M059J (cell line): Measurements from ENCODE around the gene IL7R. TPM values are rescaled to one million over a fixed set of nuclear protein-coding genes. Genes with fewer than 3 reads are reported as not detected.

Source experiments
- DNase-seq: peaks from one replicate; pipeline ENCODE4 v3.0.0-alpha.2; 2012; ENCODE audit warnings: low read depth
- total RNA-seq: library from RNA; depleted of rRNA; stranded (reverse); fragments of >200 nt; shearing (Covaris generic); gene quantifications from 2 replicates; pipeline ENCODE4 v1.2.3, GENCODE V29; 2014; rRNA removed

Gene IL7R
- total RNA-seq, 1 experiment from 2014 or later: 30.7 TPM

DNA sequence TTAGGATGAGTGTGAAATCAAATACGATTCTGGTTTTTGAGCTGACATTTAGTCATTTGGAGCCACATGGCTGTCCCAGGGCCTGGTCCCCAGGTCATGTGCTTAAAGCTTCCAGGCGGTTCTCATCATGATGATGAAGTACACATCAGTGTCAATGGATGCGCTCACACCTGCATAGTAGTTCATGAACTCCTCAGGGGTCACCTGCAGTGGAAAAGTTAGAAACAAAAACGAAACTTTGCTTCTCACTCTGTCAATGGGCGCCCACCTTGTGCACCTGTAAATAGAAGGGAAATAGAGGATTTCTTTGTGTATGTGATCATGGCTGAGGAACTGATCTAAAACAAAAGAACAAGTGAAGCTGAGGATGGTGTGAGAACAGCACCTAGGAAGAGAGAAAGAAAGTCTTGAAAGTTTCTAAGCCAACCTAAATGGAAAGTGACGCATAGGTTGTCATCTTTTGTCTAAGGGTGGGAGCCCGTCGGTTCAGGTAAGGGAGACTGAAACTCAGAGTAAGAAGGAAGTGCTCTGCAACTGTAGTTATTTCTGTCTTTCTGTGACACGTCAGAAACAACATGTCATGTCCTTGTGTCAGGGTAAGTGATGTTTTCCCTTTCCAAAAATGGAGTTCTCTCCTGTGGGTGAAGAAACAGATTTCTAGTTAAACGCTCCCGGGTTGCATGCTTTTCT is 47.9 kb downstream of the IL7R start:
- DNase-seq: no peak

DNA sequence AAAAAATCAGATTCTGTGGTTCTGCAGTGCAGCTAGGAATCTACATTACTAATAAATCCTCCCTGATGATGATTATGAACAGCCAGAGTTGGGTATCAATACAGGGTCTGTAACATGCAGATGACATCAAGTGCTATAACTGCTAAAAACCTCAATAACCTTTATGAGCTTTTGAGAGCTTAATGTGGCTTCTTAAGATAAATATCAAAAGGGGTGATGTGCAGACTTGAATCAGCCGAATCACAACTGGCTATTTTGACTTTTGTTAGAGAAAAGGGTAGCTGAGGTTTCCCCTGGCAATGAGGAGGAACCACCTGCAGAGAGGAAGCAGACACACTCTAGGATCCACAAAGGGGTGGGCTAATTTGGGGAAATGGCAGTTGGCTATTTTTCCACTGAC is 51.5 kb downstream of the IL7R start:
- DNase-seq: no peak

DNA sequence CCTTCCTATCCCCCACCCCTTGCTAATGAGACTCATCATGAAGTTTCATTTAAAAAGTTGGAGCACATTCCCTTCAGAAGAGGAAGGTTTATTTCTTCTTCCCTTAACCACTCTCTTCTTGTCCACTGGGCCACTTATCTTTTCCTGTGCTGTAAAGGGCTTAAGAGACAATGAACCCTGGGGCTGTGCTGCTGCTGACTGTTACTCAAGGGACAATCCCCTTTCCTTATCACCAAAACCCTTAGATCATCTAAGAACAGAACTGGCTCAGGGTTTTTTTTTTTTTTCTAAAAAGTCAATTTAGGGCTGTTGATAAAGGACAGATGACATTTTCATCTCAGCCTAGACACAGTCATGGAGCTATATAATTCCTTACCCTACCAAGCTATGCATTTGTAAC is 52.1 kb downstream of the IL7R start:
- no peak for DNase-seq

DNA sequence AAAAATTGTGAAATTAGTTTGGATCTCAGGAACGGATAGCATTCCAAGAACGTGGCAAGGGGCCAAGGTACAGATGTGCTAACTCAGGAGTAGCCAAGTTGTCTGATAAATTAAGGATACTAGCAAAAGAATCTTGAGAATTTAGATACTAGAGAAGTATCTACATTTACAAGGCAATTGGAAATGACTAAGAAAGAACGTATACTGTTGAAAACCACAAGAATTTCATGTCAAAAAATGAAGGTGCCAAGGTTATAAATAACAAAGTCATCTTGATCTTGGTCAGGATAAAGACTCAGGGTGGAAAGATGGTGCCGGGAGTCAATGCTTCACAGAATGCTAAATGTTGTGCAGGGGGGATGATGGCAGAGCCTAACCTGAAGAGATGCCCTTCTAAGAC is 62.5 kb downstream of the IL7R start:
- DNase-seq: peak; percentile 89

DNA sequence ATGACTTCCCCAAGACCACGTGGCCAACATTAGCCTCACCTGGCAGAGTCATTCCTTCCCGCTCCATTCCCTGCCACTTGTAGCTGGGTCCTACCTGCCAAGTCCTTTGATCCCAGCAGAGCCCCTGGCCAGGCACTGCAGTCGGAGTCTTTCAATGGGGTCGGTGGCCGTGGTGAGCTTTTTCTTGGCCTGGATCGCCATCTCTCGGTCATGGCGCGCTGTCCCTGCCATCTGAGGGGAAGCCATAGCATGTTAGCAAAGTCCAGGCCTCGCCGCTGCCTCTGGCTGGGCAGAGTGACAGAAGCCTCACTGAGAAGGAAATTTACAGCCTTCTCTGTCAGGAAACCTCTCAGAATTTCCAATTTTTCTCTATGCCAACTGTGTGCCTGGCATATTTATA is 64.2 kb downstream of the IL7R start:
- no peak for DNase-seq

DNA sequence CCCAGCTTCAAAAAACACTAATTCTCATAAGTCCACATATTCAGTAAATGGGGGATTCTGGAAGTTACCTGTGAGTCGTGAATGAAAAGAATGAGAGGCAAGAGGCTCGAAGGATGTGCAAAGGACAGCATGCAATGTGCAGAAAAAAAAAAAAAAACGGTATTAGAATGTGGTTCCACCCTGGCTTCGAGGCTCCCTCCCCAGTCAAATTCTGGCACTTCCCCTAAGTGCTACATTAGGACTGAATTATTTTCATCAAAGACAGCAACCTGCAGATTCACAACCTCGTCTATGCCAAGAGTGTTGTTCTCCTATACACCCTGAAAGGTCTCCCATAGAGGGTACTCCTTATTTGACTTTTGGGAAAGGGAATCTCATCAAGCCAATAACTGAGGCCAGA is 65.2 kb downstream of the IL7R start:
- DNase-seq: no peak

DNA sequence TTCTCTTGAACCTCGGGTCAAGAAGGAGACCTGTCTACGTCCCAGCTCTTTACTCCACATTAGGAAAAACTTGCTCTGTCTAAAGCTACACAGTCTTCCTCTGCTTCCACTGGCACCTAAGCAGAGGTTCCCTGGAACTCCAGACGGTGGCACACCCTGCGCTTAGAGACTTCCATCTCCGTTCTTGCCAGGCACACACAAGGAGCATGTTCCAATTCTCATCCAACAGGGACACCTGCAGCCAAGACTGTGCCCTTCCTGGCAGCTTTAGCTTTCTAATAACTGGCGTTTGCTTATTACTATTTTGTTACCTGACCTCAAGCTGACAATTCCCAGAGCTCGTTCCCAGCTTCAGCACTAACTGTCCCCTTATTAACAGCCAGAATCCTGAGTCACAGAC is 65.8 kb downstream of the IL7R start:
- peak; percentile 26 for DNase-seq

DNA sequence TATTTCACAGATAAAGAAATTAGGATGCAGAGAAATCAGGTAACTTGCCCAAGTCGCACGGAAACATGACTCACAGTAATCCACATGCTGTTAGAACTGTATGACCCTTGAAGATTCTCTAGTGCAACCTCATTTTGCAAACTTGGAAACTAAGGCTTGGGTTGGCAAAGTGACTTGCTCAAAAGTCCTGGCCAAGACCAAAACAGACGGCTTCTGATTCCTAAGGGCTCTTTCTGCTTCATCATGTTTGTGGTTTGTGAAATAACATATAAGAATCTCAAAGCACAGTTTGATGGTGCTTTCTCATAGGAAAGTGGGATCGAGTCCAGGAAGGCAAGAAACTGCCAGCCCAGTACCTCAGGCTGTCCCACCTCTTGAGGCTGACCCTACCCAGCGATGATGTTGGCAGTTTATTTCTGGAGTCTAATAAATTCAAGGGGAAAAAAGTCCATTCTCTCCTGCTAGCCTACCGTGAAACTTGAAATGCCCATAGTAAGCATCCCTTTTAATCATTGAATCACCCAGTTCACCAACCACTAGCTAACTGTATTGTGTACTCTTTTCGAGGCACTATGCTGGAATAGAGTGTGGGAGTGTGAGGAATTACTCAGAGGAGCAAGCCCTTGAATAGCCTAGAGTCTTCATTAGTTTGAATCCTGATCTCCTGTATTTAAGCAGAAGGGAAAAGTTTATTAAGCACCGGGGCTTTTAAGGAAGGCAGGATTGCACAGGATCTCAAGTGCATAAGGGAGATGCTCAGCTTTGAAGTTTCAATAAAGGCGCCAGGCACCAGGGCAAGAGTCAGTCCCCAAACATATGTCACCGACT is 67.6 kb downstream of the IL7R start:
- peak; percentile 91 for DNase-seq

DNA sequence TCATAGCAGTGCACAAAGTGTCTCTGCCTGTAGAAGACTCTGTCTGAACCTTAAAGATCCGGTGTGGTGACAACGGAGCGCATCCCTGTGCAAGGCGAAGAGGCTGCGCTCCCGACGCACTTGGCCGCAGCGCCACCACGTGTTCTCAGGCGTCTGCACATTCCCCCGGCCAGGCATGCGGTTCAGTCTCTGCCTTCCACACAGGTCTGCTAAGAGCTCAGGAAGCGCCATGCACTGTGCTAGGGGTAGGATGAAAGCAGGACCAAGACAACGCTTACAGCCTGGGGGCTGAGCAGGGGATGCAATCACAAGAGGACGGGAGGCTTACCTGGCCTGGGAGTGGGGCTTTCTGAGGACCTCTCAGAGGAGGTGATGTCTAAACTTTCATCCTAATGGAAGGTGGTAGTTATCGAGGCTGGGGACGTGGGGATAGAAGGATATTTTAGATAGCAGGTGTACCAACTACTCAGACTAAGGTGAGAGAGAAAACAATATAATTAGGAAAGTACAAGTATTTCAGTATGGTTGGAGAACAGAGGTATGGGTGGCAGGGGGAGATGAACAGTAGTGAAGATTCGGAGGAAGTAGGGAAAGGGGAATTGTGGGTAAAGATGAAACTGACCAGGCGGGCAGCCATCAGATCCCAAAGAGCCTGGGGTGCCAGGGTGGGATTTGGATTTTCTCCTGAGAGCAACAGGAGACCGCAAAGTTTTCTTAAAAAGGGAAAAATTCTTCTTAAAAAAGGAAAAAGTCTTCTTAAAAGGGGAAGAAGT is 68.4 kb downstream of the IL7R start:
- peak; percentile 78 for DNase-seq

DNA sequence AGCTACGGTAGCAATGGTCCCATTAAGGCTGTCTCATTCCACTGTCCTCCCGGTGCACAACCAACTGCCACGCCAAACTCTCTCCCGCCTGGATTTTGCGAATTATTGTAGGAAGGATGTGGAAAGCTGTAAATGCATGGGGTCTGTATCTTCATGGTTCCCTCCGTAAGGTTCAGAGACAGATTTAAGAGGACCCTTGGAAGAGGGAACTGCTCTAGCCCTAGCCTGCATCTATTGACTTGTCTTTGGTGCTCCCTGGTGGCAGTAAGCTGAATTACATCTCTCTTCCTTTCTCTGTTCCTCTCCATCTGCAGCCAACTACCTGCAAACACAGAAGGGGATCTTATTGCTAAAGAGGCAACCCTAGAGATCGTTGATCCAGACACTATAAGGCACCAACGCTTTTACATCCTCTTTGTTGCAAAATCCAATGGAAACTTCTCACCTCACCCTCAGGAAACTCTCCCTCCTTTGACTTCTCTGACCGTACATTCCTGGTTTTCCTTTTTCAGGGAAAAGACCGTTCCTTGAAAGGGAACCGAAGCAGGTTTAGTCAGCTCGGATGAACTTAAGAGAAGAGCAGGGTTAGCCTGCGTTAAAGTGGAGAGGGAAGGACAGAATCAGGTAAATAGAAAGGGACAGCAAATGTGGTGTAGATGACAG is 69.8 kb downstream of the IL7R start:
- peak; percentile 69 for DNase-seq

Other genes with a start within 250 kb of the IL7R start
- 1.2 and 2.4 TPM in 2 replicates for gene SPEF2, start 239.0 kb upstream of the IL7R start, total RNA-seq
- 0.37 and 0.62 TPM in 2 replicates for gene CAPSL, start 81.7 kb downstream of the IL7R start, total RNA-seq
- gene UGT3A1, start 134.5 kb downstream of the IL7R start, total RNA-seq: not detected in 2 replicates
- 0.12 and 0.34 TPM in 2 replicates for gene UGT3A2, start 210.0 kb downstream of the IL7R start, total RNA-seq